GM19463 (cell line): Measurements from ENCODE around the gene ATG4B.
"Not testable (repeated sequence)": the region's sequence is repeated elsewhere in the genome, so short reads cannot be mapped to it uniquely, and the experiment has no call there.

ENCODE experiments used
- ATAC-seq: cut with Tn5 transposase; IDR thresholded peaks from one replicate; pipeline ENCODE4 v1.9.1; 2021; ENCODE audit warnings: mild to moderate bottlenecking, moderate library complexity; ENCODE audit not compliant: unreplicated experiment

Gene ATG4B

GRCh38 chr2:241637018-241637794 lies at the start of gene ATG4B, which contains the start of gene THAP4:
Gene ATG4B (plus strand): TSS chr2:241637693. CDS start chr2:241637715, 22 bp downstream.
Gene THAP4 (minus strand): TSS chr2:241637158. CDS start chr2:241637017, 141 bp downstream.
- ATAC-seq = peak; percentile 62

DNA sequence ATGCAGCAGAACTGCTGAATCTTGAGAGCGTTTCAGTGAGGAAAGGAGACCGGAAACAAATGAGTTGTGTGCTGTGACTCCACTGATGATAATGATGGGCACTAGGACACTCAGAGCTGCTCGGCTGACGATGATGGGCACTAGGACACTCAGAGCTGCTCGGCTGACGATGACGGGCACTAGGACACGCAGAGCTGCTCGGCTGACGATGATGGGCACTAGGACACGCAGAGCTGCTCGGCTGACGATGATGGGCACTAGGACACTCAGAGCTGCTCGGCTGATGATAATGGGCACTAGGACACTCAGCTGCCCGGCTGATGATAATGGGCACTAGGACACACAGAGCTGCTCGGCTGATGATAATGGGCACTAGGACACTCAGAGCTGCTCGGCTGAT lies 47.6 kb upstream of the ATG4B start:
- not testable (repeated sequence) for ATAC-seq

DNA sequence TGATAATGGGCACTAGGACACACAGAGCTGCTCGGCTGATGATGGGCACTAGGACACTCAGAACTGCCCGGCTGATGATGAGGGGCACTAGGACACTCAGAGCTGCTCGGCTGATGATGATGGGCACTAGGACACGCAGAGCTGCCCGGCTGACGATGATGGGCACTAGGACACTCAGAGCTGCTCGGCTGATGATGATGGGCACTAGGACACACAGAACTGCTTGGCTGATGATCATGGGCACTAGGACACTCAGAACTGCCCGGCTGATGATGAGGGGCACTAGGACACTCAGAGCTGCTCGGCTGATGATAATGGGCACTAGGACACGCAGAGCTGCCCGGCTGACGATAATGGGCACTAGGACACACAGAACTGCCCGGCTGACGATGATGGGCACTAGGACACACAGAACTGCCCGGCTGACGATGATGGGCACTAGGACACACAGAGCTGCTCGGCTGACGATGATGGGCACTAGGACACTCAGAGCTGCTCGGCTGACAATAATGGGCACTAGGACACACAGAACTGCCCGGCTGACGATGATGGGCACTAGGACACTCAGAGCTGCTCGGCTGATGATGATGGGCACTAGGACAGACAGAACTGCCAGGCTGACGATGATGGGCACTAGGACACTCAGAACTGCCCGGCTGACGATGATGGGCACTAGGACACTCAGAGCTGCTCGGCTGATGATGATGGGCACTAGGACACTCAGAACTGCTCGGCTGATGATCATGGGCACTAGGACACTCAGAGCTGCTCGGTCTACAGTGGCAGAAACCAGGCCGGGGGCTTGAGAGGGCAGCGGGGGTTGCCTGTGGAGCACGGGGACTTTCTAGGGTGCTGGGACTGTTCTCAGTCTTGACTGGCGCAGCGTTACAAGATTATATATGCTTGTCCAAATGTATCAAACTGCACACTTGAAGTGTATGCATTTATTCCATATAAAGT lies 46.7 kb upstream of the ATG4B start:
- not testable (repeated sequence) for ATAC-seq

DNA sequence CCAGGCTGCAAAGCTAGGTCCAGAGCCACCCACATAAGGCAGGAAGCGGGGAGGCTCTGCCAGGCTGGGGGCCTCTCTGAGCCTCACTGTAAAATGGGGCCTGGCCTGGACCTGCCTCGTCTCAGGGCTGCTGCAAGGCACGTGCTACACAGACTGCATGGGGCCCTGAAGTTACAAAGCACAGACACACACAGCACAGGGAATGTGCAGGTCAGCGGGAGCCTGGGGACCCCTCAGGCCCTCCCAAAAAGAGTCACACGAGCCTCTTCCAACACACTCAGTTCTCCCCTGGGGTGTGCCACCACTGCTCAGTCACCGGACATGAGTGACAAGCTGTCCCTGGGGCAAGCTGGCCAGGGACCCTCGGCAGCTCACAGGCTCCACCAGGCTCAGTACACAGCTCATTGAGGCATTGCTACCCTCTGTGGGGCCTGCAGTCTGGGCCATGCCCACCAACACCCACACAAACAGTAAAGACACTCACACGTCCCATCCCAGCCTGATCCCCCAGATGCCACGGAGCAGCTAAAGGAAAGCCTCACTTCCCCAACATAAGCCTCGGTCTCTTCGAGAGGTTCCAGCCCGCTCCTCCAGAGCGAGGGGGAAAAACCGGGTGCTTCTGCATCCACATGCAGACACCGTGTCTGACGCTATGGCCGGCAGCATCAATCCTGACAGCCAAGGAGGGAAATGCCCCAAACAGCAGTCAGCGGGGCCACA lies 45.2 kb upstream of the ATG4B start:
- ATAC-seq = no peak

DNA sequence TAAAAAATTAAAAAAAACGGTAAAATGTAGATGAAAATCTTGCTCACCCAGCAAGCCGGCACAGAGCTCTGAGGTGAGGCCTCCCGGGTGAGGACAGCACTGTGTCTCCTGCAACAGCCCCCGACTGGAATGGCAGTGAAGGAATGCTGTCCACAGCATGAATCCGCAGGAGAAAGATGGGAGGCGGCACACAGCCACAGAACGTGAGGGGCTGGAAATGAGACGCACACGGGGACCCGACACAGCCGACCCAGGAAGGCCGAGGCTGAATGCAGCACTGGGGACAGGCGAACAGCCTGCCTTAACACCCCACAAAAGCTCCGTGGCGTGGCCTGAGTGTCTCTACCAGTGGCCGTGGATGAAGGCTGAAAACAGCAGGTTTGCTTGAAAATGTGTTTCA lies 44.2 kb upstream of the ATG4B start:
- no peak for ATAC-seq

GRCh38 chr2:241595600-241596140 lies 41.8 kb upstream of the ATG4B start:
- ATAC-seq = no peak

DNA sequence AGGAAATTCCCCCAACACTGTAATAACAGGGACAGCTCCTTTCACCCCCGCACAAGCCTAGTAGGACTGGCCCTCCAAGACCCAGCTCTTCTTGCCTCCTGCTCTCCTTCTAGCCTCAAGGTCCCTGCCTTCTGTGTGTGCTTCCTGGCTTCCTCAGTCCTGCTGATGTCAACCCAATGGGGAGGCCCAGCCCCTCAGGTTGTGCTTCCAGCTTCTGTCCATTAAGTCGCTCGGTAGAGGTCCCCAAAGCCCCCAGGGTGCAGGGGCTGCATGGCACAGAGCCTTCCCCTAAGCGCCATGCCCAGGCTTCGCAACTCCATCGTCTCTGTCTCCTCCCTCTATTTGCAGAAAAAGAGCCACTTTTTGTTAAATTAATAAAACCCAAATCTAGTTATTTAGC lies 39.9 kb upstream of the ATG4B start:
- ATAC-seq = no peak

DNA sequence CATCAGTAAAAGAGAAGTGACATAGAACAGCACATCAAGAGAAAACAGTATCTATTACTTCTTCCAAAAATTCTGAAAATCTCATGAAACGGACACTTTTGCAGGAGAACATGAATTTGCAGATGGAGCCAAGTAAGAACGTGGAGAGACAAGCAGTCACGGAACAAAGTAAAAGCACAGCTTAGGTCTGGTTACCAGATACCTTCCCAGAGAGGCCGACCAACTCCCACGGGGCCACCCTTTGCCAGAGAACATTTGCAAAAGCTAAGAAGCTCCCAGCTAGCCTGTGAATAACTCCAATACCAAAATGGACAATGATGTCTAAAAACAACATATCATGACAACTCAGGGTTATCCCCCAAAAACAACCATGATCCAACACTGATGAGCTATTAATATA lies 39.4 kb upstream of the ATG4B start:
- no peak for ATAC-seq

DNA sequence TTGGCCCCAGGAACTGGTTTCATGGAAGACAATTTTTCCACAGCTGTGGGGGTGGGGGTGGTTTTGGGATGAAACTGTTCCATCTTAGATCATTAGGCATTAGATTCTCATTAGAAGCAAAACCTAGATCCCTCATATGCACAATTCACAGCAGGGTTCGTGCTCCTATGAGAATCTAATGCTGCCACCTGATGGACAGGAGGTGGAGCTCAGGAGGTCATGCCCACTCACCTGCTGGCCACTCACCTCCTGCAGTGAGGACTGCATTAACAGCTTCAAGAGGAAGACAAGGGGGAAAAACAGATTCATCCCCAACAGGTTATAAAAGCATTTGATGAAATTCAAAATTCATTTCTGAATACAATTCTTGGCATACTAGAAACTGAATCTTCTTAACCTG lies 39.0 kb upstream of the ATG4B start:
- ATAC-seq = no peak

GRCh38 chr2:241599615-241600014 lies 37.9 kb upstream of the ATG4B start:
- no peak for ATAC-seq

DNA sequence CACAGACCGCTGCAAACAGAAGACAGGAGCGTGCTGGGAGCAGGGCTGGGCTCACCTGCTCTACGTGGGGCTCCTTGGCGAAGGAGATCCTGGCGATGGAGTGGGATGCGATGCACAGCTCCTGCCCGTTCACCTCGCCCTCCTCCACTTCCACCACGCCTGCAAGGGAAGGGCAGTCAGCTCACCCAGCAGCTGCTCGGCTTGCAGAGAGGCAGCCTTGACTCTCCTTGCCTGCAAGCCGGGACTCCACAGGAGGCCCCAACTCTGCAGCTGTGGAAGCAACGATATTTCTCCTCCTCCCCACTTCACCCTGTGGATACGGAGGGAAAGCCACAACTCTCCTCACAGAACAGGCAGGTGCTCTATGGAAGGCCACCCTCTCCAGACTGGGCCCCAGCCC lies 35.7 kb upstream of the ATG4B start:
- no peak for ATAC-seq

DNA sequence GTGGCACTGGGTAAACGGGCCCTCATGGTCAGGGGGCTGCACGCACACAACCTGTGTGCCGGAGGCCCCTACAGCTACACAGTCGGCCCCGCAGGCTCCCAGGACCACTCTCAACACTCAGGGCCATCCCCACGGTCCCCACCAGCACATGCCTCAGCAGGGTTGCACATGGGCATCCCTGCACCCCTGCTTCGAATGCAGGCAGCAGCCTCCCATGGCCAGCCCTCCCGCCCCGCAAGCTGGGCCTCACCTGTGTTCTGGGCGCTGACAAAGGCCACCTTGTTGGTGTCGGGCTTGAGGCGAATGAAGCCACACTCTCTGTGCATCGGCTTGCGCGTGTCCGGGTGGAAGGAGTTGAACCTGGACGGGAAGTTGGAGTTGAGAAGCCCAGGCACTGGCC lies 34.8 kb upstream of the ATG4B start:
- no peak for ATAC-seq

- no peak for ATAC-seq
Observed at GRCh38 chr2:241603686-241604085, 33.8 kb upstream of the ATG4B start.

GRCh38 chr2:241606186-241606585 lies 31.3 kb upstream of the ATG4B start:
- ATAC-seq = no peak

GRCh38 chr2:241607162-241607885 lies 30.2 kb upstream of the ATG4B start:
- ATAC-seq = no peak

- no peak for ATAC-seq
Observed at GRCh38 chr2:241608881-241609280, 28.6 kb upstream of the ATG4B start.

GRCh38 chr2:241609859-241610793 lies 27.4 kb upstream of the ATG4B start:
- peak; percentile 93 for ATAC-seq

DNA sequence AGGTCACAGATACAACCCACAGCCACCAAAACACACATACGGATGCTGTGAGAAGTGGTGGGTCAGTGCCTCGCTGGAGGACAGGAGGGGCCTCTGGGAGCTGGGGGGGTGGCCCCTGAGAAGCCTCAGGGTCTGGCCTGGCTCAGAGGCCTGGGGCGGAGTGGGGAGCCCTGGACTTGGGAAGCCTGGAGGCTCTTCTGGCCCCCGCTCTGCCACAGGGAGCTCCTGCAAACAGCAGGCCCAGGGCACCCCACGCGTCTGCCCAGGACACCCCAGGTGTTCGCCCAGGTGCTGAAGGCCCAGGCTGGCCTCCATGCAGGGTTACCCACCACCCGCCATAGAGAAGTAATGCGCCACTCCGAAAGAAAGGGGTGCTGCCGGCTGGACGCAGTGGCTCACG lies 26.4 kb upstream of the ATG4B start:
- no peak for ATAC-seq
